WTC11 (cell line): Measurements from ENCODE around the gene AP4M1.

Experiments used
- AFF4 ChIP-seq: sonication (generic); formaldehyde crosslinking; IDR thresholded peaks from 2 replicates; pipeline ENCODE4 v1.8.1; 2023; ENCODE audit warnings: mild to moderate bottlenecking, missing genetic modification reagents, borderline replicate concordance
- CTCF ChIP-seq: fragments of 200-600 bp; IDR thresholded peaks from 2 replicates; pipeline ENCODE4 v1.8.0; 2022; ENCODE audit warnings: antibody characterized with exemption
- E2F1 ChIP-seq: sonication (generic); formaldehyde crosslinking; IDR thresholded peaks from 2 replicates; pipeline ENCODE4 v1.8.0; 2022; ENCODE audit warnings: mild to moderate bottlenecking, missing genetic modification reagents
- HMGXB4 ChIP-seq: sonication (generic); formaldehyde crosslinking; IDR thresholded peaks from 2 replicates; pipeline ENCODE4 v1.8.1; 2023; ENCODE audit warnings: mild to moderate bottlenecking, moderate library complexity, missing genetic modification reagents
- MAX ChIP-seq: sonication (generic); formaldehyde crosslinking; IDR thresholded peaks from 2 replicates; pipeline ENCODE4 v1.8.0; 2022; ENCODE audit warnings: mild to moderate bottlenecking, missing genetic modification reagents
- MLX ChIP-seq: sonication (generic); formaldehyde crosslinking; IDR thresholded peaks from 2 replicates; pipeline ENCODE4 v1.8.1; 2023; ENCODE audit warnings: mild to moderate bottlenecking, missing genetic modification reagents, moderate library complexity
- NR2C2 ChIP-seq: sonication (generic); formaldehyde crosslinking; IDR thresholded peaks from 2 replicates; pipeline ENCODE4 v1.8.0; 2022; ENCODE audit warnings: mild to moderate bottlenecking, missing genetic modification reagents
- RELA ChIP-seq: sonication (generic); formaldehyde crosslinking; IDR thresholded peaks from 2 replicates; pipeline ENCODE4 v1.8.1; 2022; ENCODE audit warnings: missing genetic modification reagents, mild to moderate bottlenecking, borderline replicate concordance
- SP1 ChIP-seq: sonication (generic); formaldehyde crosslinking; conservative IDR thresholded peaks from 2 replicates; pipeline ENCODE4 v1.8.1; 2022; ENCODE audit warnings: missing genetic modification reagents

GRCh38 chr7:100132126-100132525 is 30.7 kb downstream of the AP4M1 start:
- no peak for TF ChIP-seq CTCF
- TF ChIP-seq E2F1 (CRISPR knock-in tag) = no peak
- TF ChIP-seq MLX = no peak
- no peak for TF ChIP-seq NR2C2
- no peak for TF ChIP-seq HMGXB4 (CRISPR knock-in tag)
- TF ChIP-seq RELA = no peak
- no peak for TF ChIP-seq SP1 (CRISPR knock-in tag)
- TF ChIP-seq MAX (CRISPR knock-in tag) = no peak
- TF ChIP-seq AFF4 (CRISPR knock-in tag) = no peak
